C1 segment of cervical spinal cord (tissue), 14 donors: ENCODE results near the gene TOR1AIP2.
"Not testable (repeated sequence)": the region's sequence is repeated elsewhere in the genome, so short reads cannot be mapped to it uniquely, and the experiment has no call there.

Experiments
- DNase-seq, 14 donors: peaks; one replicate each; lab custom pipeline; 2025; lab: John Stamatoyannopoulos, UW

TOR1AIP2 gene

GRCh38 chr1:179807691-179808485 lies 69.7 kb downstream of the TOR1AIP2 start:
- DNase-seq = no peak

GRCh38 chr1:179807291-179807690 lies 70.3 kb downstream of the TOR1AIP2 start:
- no peak for DNase-seq

GRCh38 chr1:179806333-179806732 lies 71.3 kb downstream of the TOR1AIP2 start:
- DNase-seq = no peak

- DNase-seq = no peak
Observed at GRCh38 chr1:179805291-179806195, 72.1 kb downstream of the TOR1AIP2 start.

DNA sequence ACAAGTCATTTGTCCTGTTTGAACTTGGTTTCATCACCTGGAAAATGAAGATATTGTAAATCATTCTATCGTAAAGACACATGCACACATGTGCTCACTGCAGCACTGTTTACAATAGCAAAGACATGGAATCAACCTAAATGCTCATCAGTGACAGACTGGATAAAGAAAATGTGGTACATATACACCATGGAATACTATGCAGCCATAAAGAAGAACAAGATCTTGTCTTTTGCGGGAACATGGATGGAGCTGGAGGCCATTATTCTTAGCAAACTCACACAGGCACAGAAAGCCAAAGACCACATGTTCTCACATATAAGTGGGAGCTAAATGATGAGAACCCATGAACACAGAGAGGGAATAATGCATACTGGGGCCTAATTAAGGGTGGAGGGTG lies 73.2 kb downstream of the TOR1AIP2 start:
- DNase-seq = not testable (repeated sequence)

- no peak for DNase-seq
Observed at GRCh38 chr1:179803918-179804317, 73.7 kb downstream of the TOR1AIP2 start.

GRCh38 chr1:179803104-179803503 lies 74.5 kb downstream of the TOR1AIP2 start:
- no peak for DNase-seq

DNA sequence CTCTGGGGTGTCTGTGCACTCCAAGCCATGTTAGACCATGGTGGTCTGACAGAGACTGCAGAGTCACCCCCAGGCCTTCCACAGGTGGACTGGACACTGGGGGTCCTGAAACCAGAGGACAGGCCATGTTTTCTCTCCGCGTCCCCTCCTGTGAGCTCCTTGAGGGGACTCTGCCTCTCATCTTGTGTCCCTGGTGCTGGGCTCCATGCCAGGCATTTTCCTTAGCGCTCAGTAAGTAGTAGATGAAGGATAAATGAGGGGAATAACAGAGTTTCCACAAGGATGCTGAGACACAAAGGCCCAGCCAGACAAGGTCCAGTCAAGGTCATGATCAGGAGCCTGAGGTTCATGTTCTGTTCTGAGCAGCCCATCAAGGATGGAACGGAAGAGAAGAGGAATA lies 77.1 kb downstream of the TOR1AIP2 start:
- DNase-seq = no peak

DNA sequence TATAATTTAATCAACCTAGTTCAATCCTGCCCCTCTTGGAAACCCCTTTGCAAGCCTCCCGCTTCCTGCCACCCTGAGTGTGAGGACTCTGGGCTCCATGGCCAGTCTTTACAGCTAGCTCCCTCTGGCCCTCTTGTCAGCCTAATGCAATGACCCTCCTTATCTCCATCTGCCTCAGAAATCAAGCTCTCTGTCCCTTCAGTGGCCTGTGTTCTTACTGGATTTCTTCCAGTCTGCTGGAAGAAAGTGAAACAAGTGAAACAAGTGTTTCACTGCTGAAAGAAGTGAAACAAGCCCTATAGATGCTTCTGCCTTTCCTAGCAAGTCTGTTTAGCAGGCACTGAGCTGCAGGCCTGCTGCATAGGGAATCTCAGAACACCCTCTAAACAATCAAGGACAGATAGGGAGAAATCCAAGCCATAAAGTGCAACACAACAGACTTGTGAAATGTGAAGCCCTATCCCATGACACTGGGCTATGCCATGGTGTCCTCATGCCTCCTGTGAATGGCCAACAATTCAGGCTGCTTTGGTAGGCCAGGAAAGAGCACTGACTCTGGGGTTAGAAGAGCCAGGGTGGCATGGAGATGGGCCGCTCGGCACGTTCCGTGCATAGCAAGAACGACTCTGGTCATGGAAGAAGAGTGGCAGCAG lies 78.6 kb downstream of the TOR1AIP2 start:
- no peak for DNase-seq

DNA sequence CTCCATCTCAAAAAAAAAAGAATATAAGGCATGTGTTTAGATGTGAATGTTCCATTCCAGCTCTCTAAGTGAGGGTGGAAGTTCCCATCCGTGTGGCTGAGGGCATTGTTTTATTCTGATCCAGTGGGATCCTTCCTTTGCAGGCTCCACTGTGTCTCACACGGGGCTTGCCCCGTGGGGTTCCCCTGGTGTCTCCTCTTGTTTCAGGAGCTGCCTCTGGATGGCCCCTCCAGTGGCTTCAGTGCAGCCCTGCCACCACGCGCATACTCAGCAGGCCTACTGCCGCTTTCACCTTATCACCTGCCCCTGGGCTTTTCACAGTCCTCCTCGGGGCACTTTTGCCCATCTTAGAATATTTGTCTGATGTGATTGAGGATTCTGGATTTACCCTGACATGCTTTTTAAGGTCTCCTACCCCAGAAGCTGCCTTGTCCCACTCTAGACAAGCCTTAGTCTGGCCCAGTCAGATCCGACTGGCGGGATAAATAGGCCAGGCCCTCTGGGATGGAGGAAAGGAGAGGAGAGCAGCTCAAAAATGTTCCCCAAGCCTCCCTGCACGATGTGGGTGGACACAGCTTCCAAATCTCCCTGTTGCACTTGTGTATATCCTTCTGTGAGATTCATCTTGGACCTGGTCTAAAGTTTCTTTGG lies 79.3 kb downstream of the TOR1AIP2 start:
- no peak for DNase-seq

GRCh38 chr1:179794669-179795068 lies 82.9 kb downstream of the TOR1AIP2 start:
- DNase-seq = no peak

DNA sequence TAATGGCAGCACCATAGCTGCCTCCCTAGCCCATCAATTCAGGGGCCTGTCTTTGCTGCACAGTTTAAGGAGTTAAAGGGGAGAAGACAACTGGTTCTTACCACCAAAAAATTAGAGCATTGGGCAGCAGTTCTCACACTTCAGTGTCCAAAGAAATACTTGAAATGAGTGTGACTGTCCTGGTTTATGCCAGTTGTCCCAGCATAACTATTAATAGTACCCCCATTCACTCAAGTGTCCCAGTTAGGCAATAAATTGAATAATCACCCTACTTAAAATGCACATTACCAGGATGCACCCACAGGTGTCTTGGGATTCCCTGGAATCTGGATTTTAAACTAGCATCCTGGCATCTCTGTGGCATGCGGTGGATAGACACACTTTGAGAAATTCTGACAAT lies 83.5 kb downstream of the TOR1AIP2 start:
- no peak for DNase-seq

DNA sequence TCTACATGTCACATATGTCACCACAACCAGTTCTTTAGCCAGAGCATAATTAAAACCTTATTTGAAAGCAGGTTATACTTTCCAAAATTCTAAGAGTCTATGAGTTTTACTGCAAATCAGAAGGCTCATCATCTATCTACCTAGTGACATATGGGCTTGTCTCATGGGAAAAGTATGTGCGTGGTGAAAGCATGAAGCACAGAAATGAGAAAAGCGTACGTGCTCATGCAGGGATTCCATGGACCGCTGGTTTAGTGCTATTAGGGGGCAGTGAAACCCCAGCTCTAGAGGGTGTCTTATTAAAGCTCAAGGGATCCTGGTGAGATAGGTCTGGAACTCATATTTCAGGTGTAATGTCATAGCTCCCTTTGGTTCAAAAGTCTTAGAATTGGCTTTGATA lies 84.3 kb downstream of the TOR1AIP2 start:
- no peak for DNase-seq
